K562 (cell line): Measurements from ENCODE around the gene RAB31. TPM values are rescaled to one million over a fixed set of nuclear protein-coding genes. Genes with fewer than 3 reads are reported as not detected.

Experiments used
- BRD9 ChIP-seq: fragments of 450-650 bp; IDR thresholded peaks from 2 replicates; pipeline ENCODE4 v1.6.1; 2018; ENCODE audit warnings: low read depth; ENCODE audit not compliant: partially characterized antibody
- C11orf30 ChIP-seq: fragments of 450-650 bp; IDR thresholded peaks from 2 replicates; pipeline ENCODE4 v1.6.1; 2016; ENCODE audit warnings: low read depth, mild to moderate bottlenecking
- COPS2 ChIP-seq: fragments of 450-650 bp; conservative IDR thresholded peaks from 2 replicates; pipeline ENCODE4 v1.6.1; 2016; ENCODE audit warnings: mild to moderate bottlenecking, moderate library complexity
- FOSL1 ChIP-seq: fragments of 200-800 bp; sonication (Bioruptor generic); conservative IDR thresholded peaks from 2 replicates; pipeline ENCODE4 v1.6.1; 2016; ENCODE audit warnings: missing genetic modification characterization, missing compliant biosample characterization
- FOXP1 ChIP-seq: sonication (generic); formaldehyde crosslinking; IDR thresholded peaks from 2 replicates; pipeline ENCODE4 v1.8.0; 2022; ENCODE audit warnings: mild to moderate bottlenecking, missing genetic modification reagents
- HDAC1 ChIP-seq, 2 experiments: fragments of 450-650 bp; IDR thresholded peaks; 2 replicates each; pipeline ENCODE4 v1.6.1; 2016 to 2017; ENCODE audit warnings: inconsistent platforms in 1 of 2, mild to moderate bottlenecking in 1 of 2, moderate library complexity in 1 of 2
- HDAC6 ChIP-seq: IDR thresholded peaks from 2 replicates; pipeline ENCODE4 v1.6.1; 2012; ENCODE audit warnings: low read depth, mild to moderate bottlenecking, control low read depth, inconsistent platforms, low read length, moderate library complexity
- JUN ChIP-seq, 2 experiments: sonication (generic) in 1 of 2; formaldehyde crosslinking in 1 of 2; IDR thresholded peaks; 2 replicates each; pipeline versions ENCODE4 v1.6.1 to v1.8.0; 2012 to 2022; ENCODE audit warnings: borderline replicate concordance in 2 of 2, mild to moderate bottlenecking in 2 of 2, improper control_type of control experiment in 1 of 2, low read depth in 1 of 2, low read length in 1 of 2, missing genetic modification reagents in 1 of 2
- NONO ChIP-seq, 2 experiments: fragments of 200-400 bp in 1 of 2; fragments of 450-650 bp in 1 of 2; formaldehyde crosslinking in 1 of 2; IDR thresholded peaks; 2 replicates each; pipeline ENCODE4 v1.6.1; 2017; ENCODE audit warnings: low read depth in 2 of 2, mild to moderate bottlenecking in 2 of 2, moderate library complexity in 2 of 2, low read length in 1 of 2
- PHF21A ChIP-seq: fragments of 450-650 bp; IDR thresholded peaks from 2 replicates; pipeline ENCODE4 v1.6.1; 2017; ENCODE audit warnings: low read depth, borderline replicate concordance
- SNAPC5 ChIP-seq: fragments of 250-450 bp; sonication (Bioruptor Pico); IDR thresholded peaks from 2 replicates; pipeline ENCODE4 v1.8.0; 2021; ENCODE audit warnings: moderate library complexity, mild to moderate bottlenecking, inconsistent platforms
- SNIP1 ChIP-seq: fragments of 450-650 bp; IDR thresholded peaks from 2 replicates; pipeline ENCODE4 v1.7.1; 2017; ENCODE audit warnings: low read depth, mild to moderate bottlenecking
- THRA ChIP-seq: fragments of 450-650 bp; IDR thresholded peaks from 2 replicates; pipeline ENCODE4 v1.6.1; 2017; ENCODE audit warnings: mild to moderate bottlenecking, moderate library complexity
- ZBTB40 ChIP-seq, 2 experiments: fragments of 450-650 bp in 1 of 2; sonication (generic) in 1 of 2; formaldehyde crosslinking in 1 of 2; IDR thresholded peaks; 2 replicates each; pipeline versions ENCODE4 v1.7.1 to v1.9.0; 2016 to 2022; ENCODE audit warnings: inconsistent platforms in 1 of 2, mild to moderate bottlenecking in 1 of 2, missing genetic modification reagents in 1 of 2
- ZBTB8A ChIP-seq: fragments of 450-650 bp; IDR thresholded peaks from 2 replicates; pipeline ENCODE4 v1.6.1; 2018; ENCODE audit warnings: mild to moderate bottlenecking, moderate library complexity; ENCODE audit not compliant: partially characterized antibody
- ZNF263 ChIP-seq: sonication (generic); formaldehyde crosslinking; IDR thresholded peaks from 2 replicates; pipeline ENCODE4 v1.8.0; 2022; ENCODE audit warnings: mild to moderate bottlenecking, missing genetic modification reagents, borderline replicate concordance
- ZNF668 ChIP-seq: fragments of 250-450 bp; sonication (Bioruptor Pico); IDR thresholded peaks from 2 replicates; pipeline ENCODE4 v1.8.0; 2022; ENCODE audit warnings: mild to moderate bottlenecking, inconsistent platforms
- polyA plus RNA-seq, 8 experiments: library from polyadenylated mRNA; depleted of rRNA in 4 of 8; stranded (reverse) in 5 of 8; unstranded in 3 of 8; fragments of >200 nt; fragmentation: Nextera tagmentation in 2 of 8; fragmentation: Illumina TruSeq in 1 of 8; extraction: Ambion mirVana in 2 of 8; extraction: Trizol in 1 of 8; gene quantifications; 2 replicates each; pipeline versions ENCODE4 v1.2.1 to v1.2.3, GENCODE V29; 2011 to 2014; ENCODE audit warnings: inconsistent platforms in 1 of 8, missing spikeins in 1 of 8
- total RNA-seq, 7 experiments: library from RNA; depleted of rRNA in 6 of 7; stranded (reverse); fragments of >200 nt in 6 of 7; fragmentation: Illumina TruSeq in 2 of 7; extraction: Trizol in 2 of 7; gene quantifications; 2 replicates each; pipeline versions ENCODE4 v1.2.1 to v1.2.3, GENCODE V29; 2011 to 2021; ENCODE audit warnings: low replicate concordance in 1 of 7

The RAB31 gene
- total and polyA plus RNA-seq, 9 of the 15 experiments (the other 6 are each of a cell fraction or from before 2014, with no cell fraction given), result 20.7 to 70.4 (median 41.3) TPM

GRCh38 chr18:9869715-9870430, 161.8 kb downstream of the RAB31 start (continued):
- no peak for TF ChIP-seq ZBTB40 (IDR thresholded peaks at IDR 0.05)
- TF ChIP-seq ZBTB40 (CRISPR knock-in tag; IDR thresholded peaks at IDR 0.05), result no peak
- TF ChIP-seq FOSL1 (tag), result peak; percentile 99
- TF ChIP-seq ZBTB8A, result no peak
- no peak for TF ChIP-seq SNIP1
- TF ChIP-seq PHF21A, result no peak
- TF ChIP-seq NONO (IDR thresholded peaks at IDR 0.05; ENCODE audit: low read depth in 2 of 2, low read length in 1 of 2), result no peak
- no peak for TF ChIP-seq HDAC6
- TF ChIP-seq C11orf30, result no peak
- 0 out of 2 replicates have a peak, but pooled peaks have one; percentile 53 for TF ChIP-seq FOXP1 (CRISPR knock-in tag)
- TF ChIP-seq JUN (IDR thresholded peaks at IDR 0.05; ENCODE audit: borderline replicate concordance, low read depth, low read length), result peak; percentile 94
- TF ChIP-seq JUN (CRISPR knock-in tag; IDR thresholded peaks at IDR 0.05; ENCODE audit: borderline replicate concordance), result peak; percentile 68; the same call in 1 of the 2 replicates
- no peak; the same call in 1 of the 2 replicates for TF ChIP-seq ZNF263 (CRISPR knock-in tag)
- no peak for TF ChIP-seq BRD9
- no peak for TF ChIP-seq THRA
- TF ChIP-seq SNAPC5 (CRISPR knock-in tag), result no peak
- TF ChIP-seq COPS2, result no peak
- TF ChIP-seq HDAC1 (IDR thresholded peaks at IDR 0.05), result peak in 1 of 2 experiments; percentile 69; a peak in 1 of 4 replicates
- peak; percentile 71; the same call in 1 of the 2 replicates for TF ChIP-seq ZNF668 (CRISPR knock-in tag)
